Body of pancreas (tissue), 4 donors: ENCODE results near the gene KBTBD6. TPM values are rescaled to one million over a fixed set of nuclear protein-coding genes. Genes with fewer than 3 reads are reported as not detected.

ENCODE experiments used
- ATAC-seq: fragments of 150-250 bp; one replicate; pipeline ENCODE4 v1.9.1; 2016
- DNase-seq, 4 donors: peaks; one replicate each; pipeline ENCODE4 v3.0.0-alpha.2; 2019
- H3K27ac ChIP-seq, 4 donors: fragments of 200-600 bp; sonication (generic); 1 replicate in 3 of 4; 2 replicates in 1 of 4; pipeline versions ENCODE4 v1.5.1 to v1.6.1; 2016 to 2019; ENCODE audit warnings: mild to moderate bottlenecking in 1 of 4, mixed read lengths in 1 of 4, moderate library complexity in 1 of 4
- H3K27me3 ChIP-seq, 2 donors: fragments of 200-600 bp; sonication (generic); one replicate each; pipeline ENCODE4 v1.6.0; 2016; ENCODE audit warnings: mild to moderate bottlenecking in 1 of 2
- H3K36me3 ChIP-seq, 2 donors: fragments of 200-600 bp; sonication (generic); replicated peaks in 1 of 2; 2 replicates each; pipeline ENCODE4 v1.5.1; 2016; ENCODE audit warnings: low read depth in 2 of 2; ENCODE audit not compliant: insufficient read depth in 1 of 2
- H3K4me1 ChIP-seq: fragments of 200-600 bp; sonication (generic); one replicate; pipeline ENCODE4 v1.6.0; 2016
- H3K4me3 ChIP-seq, 2 donors: fragments of 200-600 bp; sonication (generic); 1 replicate in 1 of 2; 2 replicates in 1 of 2; pipeline ENCODE4 v1.5.1; 2016 to 2019
- H3K9me3 ChIP-seq, 3 donors: fragments of 200-600 bp; sonication (generic); 1 replicate in 2 of 3; 2 replicates in 1 of 3; pipeline ENCODE4 v1.5.1; 2016
- CTCF ChIP-seq, 7 experiments: fragments of 450-650 bp in 4 of 7; fragments of 200-600 bp in 3 of 7; sonication (generic) in 3 of 7; IDR thresholded peaks; one replicate each; pipeline ENCODE4 v1.5.1; 2016 to 2019; ENCODE audit warnings: antibody characterized with exemption in 7 of 7
- POLR2A ChIP-seq, 3 donors: fragments of 450-650 bp; IDR thresholded peaks; one replicate each; pipeline ENCODE4 v1.6.1; 2016; ENCODE audit warnings: antibody characterized with exemption in 3 of 3, mild to moderate bottlenecking in 2 of 3
- WGBS, 2 donors: methylation state at CpG; one replicate each; pipeline ENCODE4 v1.1.5; 2017; 5-methylcytosine and 5-hydroxymethylcytosine counted together
- intact Hi-C: fragments of 100-400 bp; cut with DNase I; formaldehyde crosslinking; loops from one replicate; pipeline ENCODE4 v1.15.1; 2023
- total RNA-seq, 2 donors: library from RNA; depleted of rRNA; stranded (reverse); fragments of >200 nt; gene quantifications; one replicate each; pipeline ENCODE4 v1.1.0, GENCODE V29; 2016

The KBTBD6 gene
- total RNA-seq, 2 donors from 2014 or later: 1.6 to 4.7 TPM

GRCh38 chr13:41127701-41128100 lies 4.9 kb downstream of the KBTBD6 start:
- 77 to 78% methylated on average over 3 of the region's 3 CpGs for WGBS, 2 donors
- no peaks in the 10 kb centered on the region for H3K36me3 ChIP-seq
- H3K9me3 ChIP-seq: no peaks in the 10 kb centered on the region
- H3K4me1 ChIP-seq: peaks cover 37% of the 10 kb centered on the region
- ATAC-seq: no peak
- TF ChIP-seq POLR2A (IDR thresholded peaks at IDR 0.05) (no peak), CTCF (IDR thresholded peaks at IDR 0.05) (no peak)
- H3K27me3 ChIP-seq: no peaks in the 10 kb centered on the region
- DNase-seq: no peak
- H3K27ac ChIP-seq: no peak overlapping the region
- intact Hi-C loops: no loop called here
- no peak overlapping the region for H3K4me3 ChIP-seq

- Histone ChIP-seq H3K9me3 (no peaks in the 10 kb centered on the region), H3K36me3 (no peaks in the 10 kb centered on the region), H3K4me1 (no peaks in the 10 kb centered on the region), H3K4me3 (no peak overlapping the region), H3K27ac (no peak overlapping the region), H3K27me3 (no peaks in the 10 kb centered on the region)
- TF ChIP-seq CTCF (IDR thresholded peaks at IDR 0.05) (no peak), POLR2A (IDR thresholded peaks at IDR 0.05) (no peak)
- intact Hi-C loops: no loop called here
- WGBS, 2 donors: 53 to 60% methylated on average over 2 of the region's 2 CpGs
- ATAC-seq (no peak), DNase-seq (no peak)
Observed at GRCh38 chr13:41122838-41123237, 9.8 kb downstream of the KBTBD6 start.

GRCh38 chr13:41117869-41118268 lies 14.7 kb downstream of the KBTBD6 start:
- DNase-seq: no peak
- no peak for TF ChIP-seq POLR2A (IDR thresholded peaks at IDR 0.05)
- TF ChIP-seq CTCF (IDR thresholded peaks at IDR 0.05): no peak
- no peak overlapping the region for H3K27ac ChIP-seq

GRCh38 chr13:41111454-41111853 lies 21.1 kb downstream of the KBTBD6 start:
- no peaks in the 10 kb centered on the region for H3K27me3 ChIP-seq
- no peaks in the 10 kb centered on the region for H3K4me1 ChIP-seq
- TF ChIP-seq POLR2A (IDR thresholded peaks at IDR 0.05): no peak
- no peak for TF ChIP-seq CTCF (IDR thresholded peaks at IDR 0.05)
- no peaks in the 10 kb centered on the region for H3K36me3 ChIP-seq
- intact Hi-C loops: no loop called here
- no peak overlapping the region for H3K27ac ChIP-seq
- no peak for ATAC-seq
- no peak for DNase-seq
- H3K9me3 ChIP-seq: no peaks in the 10 kb centered on the region
- WGBS, 2 donors: 87 to 90% methylated on average over 7 of the region's 7 CpGs
- no peak overlapping the region for H3K4me3 ChIP-seq

More at GRCh38 chr13:41117869-41118268, 14.7 kb downstream of the KBTBD6 start:
- no peak overlapping the region for H3K4me3 ChIP-seq
- intact Hi-C loops: no loop called here
- 88 to 89% methylated on average over 4 of the region's 4 CpGs for WGBS, 2 donors
- no peak for ATAC-seq
- H3K27me3 ChIP-seq: no peaks in the 10 kb centered on the region
- no peaks in the 10 kb centered on the region for H3K36me3 ChIP-seq
- no peaks in the 10 kb centered on the region for H3K9me3 ChIP-seq
- no peaks in the 10 kb centered on the region for H3K4me1 ChIP-seq

GRCh38 chr13:41107584-41108014 lies 25.0 kb downstream of the KBTBD6 start:
- DNase-seq (no peak), ATAC-seq (no peak)
- Histone ChIP-seq H3K27me3 (no peaks in the 10 kb centered on the region), H3K4me1 (no peaks in the 10 kb centered on the region), H3K9me3 (no peaks in the 10 kb centered on the region), H3K27ac (no peak overlapping the region), H3K4me3 (no peak overlapping the region), H3K36me3 (no peaks in the 10 kb centered on the region)
- no peak for TF ChIP-seq CTCF (IDR thresholded peaks at IDR 0.05)
- no peak for TF ChIP-seq POLR2A (IDR thresholded peaks at IDR 0.05)
- intact Hi-C loops: no loop called here
- 79 to 88% methylated on average over 5 to 7 of the region's 7 CpGs for WGBS, 2 donors
